Uterus (tissue), 4 donors: ENCODE measurements around the gene NCAPD3. TPM values are rescaled to one million over a fixed set of nuclear protein-coding genes. Genes with fewer than 3 reads are reported as not detected.

ENCODE experiments used
- DNase-seq, 2 donors: peaks; one replicate each; pipeline ENCODE4 v3.0.0-alpha.2; 2019 to 2020
- H3K27ac ChIP-seq, 2 donors: fragments of 200-600 bp; sonication (generic); 1 replicate in 1 of 2; 2 replicates in 1 of 2; pipeline ENCODE4 v1.5.1; 2016 to 2018
- H3K27me3 ChIP-seq, 2 donors: fragments of 200-600 bp; sonication (generic); one replicate each; pipeline ENCODE4 v1.5.1; 2018 to 2019; ENCODE audit warnings: control low read depth in 1 of 2
- H3K36me3 ChIP-seq, 2 donors: fragments of 200-600 bp; sonication (generic); one replicate each; pipeline ENCODE4 v1.5.1; 2019; ENCODE audit warnings: control low read depth in 1 of 2
- H3K4me1 ChIP-seq, 2 donors: fragments of 200-600 bp; sonication (generic); one replicate each; pipeline ENCODE4 v1.5.1; 2018 to 2019; ENCODE audit warnings: control low read depth in 1 of 2
- H3K4me3 ChIP-seq, 2 donors: fragments of 200-600 bp; sonication (generic); 1 replicate in 1 of 2; 2 replicates in 1 of 2; pipeline ENCODE4 v1.5.1; 2018 to 2019; ENCODE audit warnings: mild to moderate bottlenecking in 1 of 2
- H3K9me3 ChIP-seq, 2 donors: fragments of 200-600 bp; sonication (generic); one replicate each; pipeline ENCODE4 v1.5.1; 2019; ENCODE audit warnings: control low read depth in 1 of 2
- CTCF ChIP-seq, 4 experiments: fragments of 200-600 bp in 2 of 4; fragments of 450-650 bp in 2 of 4; sonication (generic) in 2 of 4; IDR thresholded peaks; one replicate each; pipeline ENCODE4 v1.5.1; 2016 to 2019; ENCODE audit warnings: antibody characterized with exemption in 4 of 4, mild to moderate bottlenecking in 2 of 4, moderate library complexity in 1 of 4
- POLR2A ChIP-seq, 2 donors: fragments of 450-650 bp; IDR thresholded peaks; one replicate each; pipeline ENCODE4 v1.6.1; 2016; ENCODE audit warnings: antibody characterized with exemption in 2 of 2, mild to moderate bottlenecking in 1 of 2, moderate library complexity in 1 of 2
- intact Hi-C: fragments of 100-400 bp; cut with DNase I; formaldehyde crosslinking; loops from one replicate; pipeline ENCODE4 v1.15.1; 2023; ENCODE audit warnings: low total_unique reads
- total RNA-seq, 4 donors: library from RNA; depleted of rRNA in 3 of 4; stranded (reverse); fragments of >200 nt in 3 of 4; gene quantifications; one replicate each; pipeline versions ENCODE4 v1.1.0 to v1.2.4, GENCODE V29; 2014 to 2023
- donor health status: DM: yes; HTN: yes; CAD: no.

Gene NCAPD3
- total RNA-seq, 4 donors from 2014 or later = 6.4 to 27.1 (median 9.9) TPM

- no peak overlapping the region for H3K4me3 ChIP-seq
- intact Hi-C loops = no loop called here
- H3K9me3 ChIP-seq = peaks cover 0 to 4% of the 10 kb centered on the region in 2 donors
- no peaks in the 10 kb centered on the region for H3K27me3 ChIP-seq
- no peak overlapping the region for H3K27ac ChIP-seq
- no peak for TF ChIP-seq POLR2A (IDR thresholded peaks at IDR 0.05)
- no peak for TF ChIP-seq CTCF (IDR thresholded peaks at IDR 0.05)
- DNase-seq = no peak
- no peaks in the 10 kb centered on the region for H3K36me3 ChIP-seq
- H3K4me1 ChIP-seq = no peaks in the 10 kb centered on the region
These were observed 113.4 kb downstream of the NCAPD3 start for GRCh38 chr11:134110252-134110815.

Other genes with a start within 250 kb of the NCAPD3 start
- 10 to 100 TPM; 51.7 to 86.7 (median 68.1) TPM for gene JAM3, start 154.9 kb downstream of the NCAPD3 start, total RNA-seq
- 10 to 100 TPM; 10.6 to 46.5 (median 39.8) TPM for gene VPS26B, start 704 bp upstream of the NCAPD3 start, total RNA-seq
- 100 to 1,000 TPM in 1 of 4 donors, 10 to 100 TPM in 3; 49.8 to 143 (median 53.6) TPM for gene THYN1, start 29.4 kb upstream of the NCAPD3 start, total RNA-seq
- gene ACAD8, start 29.6 kb upstream of the NCAPD3 start, total RNA-seq = 10 to 100 TPM; 16.5 to 26.5 (median 21.5) TPM
- 1 to 10 TPM in 2 of 4 donors, not detected in 2; 1.4 to 7.2 TPM for gene GLB1L3, start 52.4 kb upstream of the NCAPD3 start, total RNA-seq
- gene GLB1L2, start 108.0 kb upstream of the NCAPD3 start, total RNA-seq = 10 to 100 TPM in 2 of 4 donors, 1 to 10 TPM in 2; 5.0 to 28.2 (median 16.7) TPM
- gene B3GAT1, start 188.3 kb upstream of the NCAPD3 start, total RNA-seq = under 1 TPM in 2 of 4 donors, not detected in 2; 0.40 to 0.76 TPM